Body of pancreas (tissue), 4 donors: ENCODE results near the gene BCAS4. TPM values are rescaled to one million over a fixed set of nuclear protein-coding genes. Genes with fewer than 3 reads are reported as not detected.
A peak's percentile ranks its signal among the peaks of the same experiment; 100 is the strongest.

Experiments
- ATAC-seq: fragments of 150-250 bp; one replicate; pipeline ENCODE4 v1.9.1; 2016
- DNase-seq, 4 donors: peaks; one replicate each; pipeline ENCODE4 v3.0.0-alpha.2; 2019
- H3K27ac ChIP-seq, 4 donors: fragments of 200-600 bp; sonication (generic); 1 replicate in 3 of 4; 2 replicates in 1 of 4; pipeline versions ENCODE4 v1.5.1 to v1.6.1; 2016 to 2019; ENCODE audit warnings: mild to moderate bottlenecking in 1 of 4, mixed read lengths in 1 of 4, moderate library complexity in 1 of 4
- H3K27me3 ChIP-seq, 2 donors: fragments of 200-600 bp; sonication (generic); one replicate each; pipeline ENCODE4 v1.6.0; 2016; ENCODE audit warnings: mild to moderate bottlenecking in 1 of 2
- H3K36me3 ChIP-seq, 2 donors: fragments of 200-600 bp; sonication (generic); replicated peaks in 1 of 2; 2 replicates each; pipeline ENCODE4 v1.5.1; 2016; ENCODE audit warnings: low read depth in 2 of 2; ENCODE audit not compliant: insufficient read depth in 1 of 2
- H3K4me1 ChIP-seq: fragments of 200-600 bp; sonication (generic); one replicate; pipeline ENCODE4 v1.6.0; 2016
- H3K4me3 ChIP-seq, 2 donors: fragments of 200-600 bp; sonication (generic); 1 replicate in 1 of 2; 2 replicates in 1 of 2; pipeline ENCODE4 v1.5.1; 2016 to 2019
- H3K9me3 ChIP-seq, 3 donors: fragments of 200-600 bp; sonication (generic); 1 replicate in 2 of 3; 2 replicates in 1 of 3; pipeline ENCODE4 v1.5.1; 2016
- CTCF ChIP-seq, 7 experiments: fragments of 450-650 bp in 4 of 7; fragments of 200-600 bp in 3 of 7; sonication (generic) in 3 of 7; IDR thresholded peaks; one replicate each; pipeline ENCODE4 v1.5.1; 2016 to 2019; ENCODE audit warnings: antibody characterized with exemption in 7 of 7
- POLR2A ChIP-seq, 3 donors: fragments of 450-650 bp; IDR thresholded peaks; one replicate each; pipeline ENCODE4 v1.6.1; 2016; ENCODE audit warnings: antibody characterized with exemption in 3 of 3, mild to moderate bottlenecking in 2 of 3
- WGBS, 2 donors: methylation state at CpG; one replicate each; pipeline ENCODE4 v1.1.5; 2017; 5-methylcytosine and 5-hydroxymethylcytosine counted together
- intact Hi-C: fragments of 100-400 bp; cut with DNase I; formaldehyde crosslinking; loops from one replicate; pipeline ENCODE4 v1.15.1; 2023
- total RNA-seq, 2 donors: library from RNA; depleted of rRNA; stranded (reverse); fragments of >200 nt; gene quantifications; one replicate each; pipeline ENCODE4 v1.1.0, GENCODE V29; 2016

Gene BCAS4
- total RNA-seq, 2 donors from 2014 or later: under 0.01 to 2.3 TPM

GRCh38 chr20:50815162-50815989 is 20.5 kb downstream of the BCAS4 start:
- TF ChIP-seq CTCF (IDR thresholded peaks at IDR 0.05) (no peak), POLR2A (IDR thresholded peaks at IDR 0.05) (no peak)
- ATAC-seq: no peak
- DNase-seq: no peak
- Histone ChIP-seq H3K4me3 (no peak overlapping the region), H3K36me3 (no peaks in the 10 kb centered on the region), H3K4me1 (peaks cover 5% of the 10 kb centered on the region), H3K27ac (no peak overlapping the region), H3K9me3 (no peaks in the 10 kb centered on the region), H3K27me3 (no peaks in the 10 kb centered on the region)
- 66 to 74% methylated on average over 15 of the region's 15 CpGs for WGBS, 2 donors
- intact Hi-C loops: loop anchor here (10.0 kb wide), 1 partner anchor 109 kb away; no protein-coding TSS in a partner anchor

DNA sequence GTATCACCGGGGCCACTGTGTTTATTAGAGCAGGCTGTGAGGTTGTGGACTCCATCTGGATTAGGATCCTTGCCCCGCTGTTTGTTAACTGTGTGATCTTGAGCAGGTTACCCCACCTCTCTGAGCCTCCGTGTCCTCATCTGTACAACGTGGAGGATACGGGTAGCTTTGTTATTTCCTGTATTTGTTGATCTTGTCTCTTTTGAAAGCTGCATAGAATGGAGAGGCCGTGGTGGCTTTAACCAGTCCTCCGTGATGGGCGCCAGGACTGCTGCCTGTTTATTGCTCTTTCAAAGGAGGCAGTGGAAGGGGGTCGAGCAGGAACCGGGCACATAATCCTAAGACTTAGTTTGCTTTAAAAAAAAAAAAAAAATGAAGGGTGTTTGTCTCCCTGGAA is 22.9 kb downstream of the BCAS4 start:
- whole genome bisulfite sequencing, 2 donors: 79 to 90% methylated on average over 10 of the region's 10 CpGs
- intact Hi-C loops: loop anchor here (10.0 kb wide), 1 partner anchor 107 kb away; no protein-coding TSS in a partner anchor
- TF ChIP-seq CTCF (IDR thresholded peaks at IDR 0.05): no peak
- TF ChIP-seq POLR2A (IDR thresholded peaks at IDR 0.05): no peak
- Histone ChIP-seq H3K36me3 (no peaks in the 10 kb centered on the region), H3K4me3 (no peak overlapping the region), H3K4me1 (peaks cover 5% of the 10 kb centered on the region), H3K9me3 (no peaks in the 10 kb centered on the region), H3K27me3 (no peaks in the 10 kb centered on the region), H3K27ac (no peak overlapping the region)
- ATAC-seq: no peak
- no peak for DNase-seq

DNA sequence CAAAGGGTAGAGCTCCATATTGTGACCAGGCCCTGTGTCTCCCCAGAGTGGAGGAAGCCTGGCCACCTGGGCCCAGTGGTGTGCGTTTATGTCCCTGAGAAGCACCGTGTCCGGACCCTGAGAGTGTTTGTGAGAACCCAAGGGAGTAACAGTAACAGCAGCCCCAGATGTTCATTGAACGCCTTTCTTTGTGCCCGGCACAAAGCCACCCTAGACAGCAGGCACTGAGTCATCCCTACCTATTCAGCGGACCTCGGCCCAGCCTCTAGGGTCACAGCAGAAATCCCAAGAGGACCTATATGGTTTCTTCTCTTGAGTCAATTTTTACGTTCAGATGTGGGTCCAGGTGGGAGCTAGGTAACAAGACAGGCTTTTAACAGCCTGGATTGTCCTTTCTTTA is 24.5 kb downstream of the BCAS4 start:
- ATAC-seq: no peak
- no peak overlapping the region for H3K27ac ChIP-seq
- no peaks in the 10 kb centered on the region for H3K36me3 ChIP-seq
- WGBS, 2 donors: 98 to 99% methylated on average over 8 of the region's 8 CpGs
- intact Hi-C loops: loop anchor here (10.0 kb wide), 1 partner anchor 105 kb away; no protein-coding TSS in a partner anchor
- H3K9me3 ChIP-seq: no peaks in the 10 kb centered on the region
- H3K4me1 ChIP-seq: peaks cover 9% of the 10 kb centered on the region
- no peak for TF ChIP-seq CTCF (IDR thresholded peaks at IDR 0.05)
- no peak for TF ChIP-seq POLR2A (IDR thresholded peaks at IDR 0.05)
- DNase-seq: no peak
- H3K27me3 ChIP-seq: no peaks in the 10 kb centered on the region
- no peak overlapping the region for H3K4me3 ChIP-seq

GRCh38 chr20:50820515-50821256 is 25.8 kb downstream of the BCAS4 start:
- intact Hi-C loops: no loop called here
- Histone ChIP-seq H3K9me3 (no peaks in the 10 kb centered on the region), H3K36me3 (no peaks in the 10 kb centered on the region), H3K4me1 (peaks cover 9% of the 10 kb centered on the region), H3K4me3 (no peak overlapping the region), H3K27ac (no peak overlapping the region), H3K27me3 (no peaks in the 10 kb centered on the region)
- no peak for ATAC-seq
- peak in 2 of 4 donors; percentile 11 to 12 for DNase-seq
- WGBS, 2 donors: 85 to 87% methylated on average over 15 to 16 of the region's 16 CpGs
- TF ChIP-seq POLR2A (IDR thresholded peaks at IDR 0.05) (no peak), CTCF (IDR thresholded peaks at IDR 0.05) (no peak)
